ENCODE data around the gene POP7. TPM values are rescaled to one million over a fixed set of nuclear protein-coding genes. Genes with fewer than 3 reads are reported as not detected.

The POP7 gene
- total RNA-seq, 2 experiments from 2014 or later = 47.2 to 94.3 TPM

GRCh38 chr7:100708395-100708794 lies 2.5 kb downstream of the POP7 start:
- H3K9me2 ChIP-seq (ENCODE audit: insufficient read depth, low read length) = no peaks in the 10 kb centered on the region
- BruUV-seq (replicated peaks) = no TSS peak
- H3K4me1 ChIP-seq (ENCODE audit: insufficient read depth, low read length, poor library complexity, severe bottlenecking) = peaks cover 18% of the 10 kb centered on the region
- H3K9me3 ChIP-seq (ENCODE audit: low read length) = no peaks in the 10 kb centered on the region
- TF ChIP-seq EZH2phosphoT487 (IDR thresholded peaks at IDR 0.05; ENCODE audit: borderline replicate concordance, low read depth, low read length) = no peak
- no peak for TF ChIP-seq CTCF (conservative IDR thresholded peaks at IDR 0.05; ENCODE audit: low read length)
- H3K79me2 ChIP-seq (ENCODE audit: insufficient read depth, low read depth, low read length) = peaks cover 25% of the 10 kb centered on the region
- 0 out of 2 replicates have a peak, but pooled peaks cover 6% of the 10 kb centered on the region for H4K20me1 ChIP-seq (ENCODE audit: insufficient read depth, low read length)
- no peak overlapping the region for H3K4me2 ChIP-seq (ENCODE audit: low read length)
- CTCF ChIA-PET (ENCODE audit: unreplicated experiment) = no interaction called here
- POLR2A ChIA-PET = interaction anchor here (0.6 to 1.3 kb wide), 2 partner anchors 96 to 1247 kb away, joined by 3 read pairs; partner anchors contain the start of gene MOSPD3
- H3K36me3 ChIP-seq (ENCODE audit: insufficient read depth, low read length) = peaks cover 28% of the 10 kb centered on the region
- DNase-seq (ENCODE audit: low spot score) = no peak
- H3K4me3 ChIP-seq (ENCODE audit: low read depth, low read length, poor library complexity, severe bottlenecking) = no peak overlapping the region
- no peak overlapping the region for H2AFZ ChIP-seq (ENCODE audit: low read length)
- intact Hi-C loops (cut with micrococcal nuclease; ENCODE audit: unreplicated experiment) = loop anchor here (5.0 kb wide), 1 partner anchor 89 kb away; no protein-coding TSS in a partner anchor
- no peak overlapping the region for H3K27ac ChIP-seq (ENCODE audit: low read depth, low read length, poor library complexity, severe bottlenecking)

GRCh38 chr7:100710452-100710851 lies 4.5 kb downstream of the POP7 start:
- POLR2A ChIA-PET = interaction anchor here (0.6 to 0.7 kb wide), 2 partner anchors 90 to 227 kb away, joined by 3 read pairs; partner anchors contain the start of gene NYAP1
- CTCF ChIA-PET (ENCODE audit: unreplicated experiment) = no interaction called here
- intact Hi-C loops (cut with micrococcal nuclease; ENCODE audit: unreplicated experiment) = no loop called here
- Histone ChIP-seq H2AFZ (ENCODE audit: low read length) (no peak overlapping the region), H3K36me3 (ENCODE audit: insufficient read depth, low read length) (peaks cover 28% of the 10 kb centered on the region), H3K4me1 (ENCODE audit: insufficient read depth, low read length, poor library complexity, severe bottlenecking) (peaks cover 12% of the 10 kb centered on the region), H3K27ac (ENCODE audit: low read depth, low read length, poor library complexity, severe bottlenecking) (no peak overlapping the region), H4K20me1 (ENCODE audit: insufficient read depth, low read length) (0 out of 2 replicates have a peak, but pooled peaks cover 6% of the 10 kb centered on the region), H3K4me2 (ENCODE audit: low read length) (no peak overlapping the region), H3K79me2 (ENCODE audit: insufficient read depth, low read depth, low read length) (peaks cover 25% of the 10 kb centered on the region), H3K9me3 (ENCODE audit: low read length) (no peaks in the 10 kb centered on the region), H3K4me3 (ENCODE audit: low read depth, low read length, poor library complexity, severe bottlenecking) (no peak overlapping the region), H3K9me2 (ENCODE audit: insufficient read depth, low read length) (no peaks in the 10 kb centered on the region)
- no peak for DNase-seq (ENCODE audit: low spot score)
- no TSS peak for BruUV-seq (replicated peaks)
- TF ChIP-seq CTCF (conservative IDR thresholded peaks at IDR 0.05; ENCODE audit: low read length) = no peak
- TF ChIP-seq EZH2phosphoT487 (IDR thresholded peaks at IDR 0.05; ENCODE audit: borderline replicate concordance, low read depth, low read length) = no peak

GRCh38 chr7:100711369-100711768 lies 5.4 kb downstream of the POP7 start:
- H3K4me2 ChIP-seq (ENCODE audit: low read length) = no peak overlapping the region
- TF ChIP-seq EZH2phosphoT487 (IDR thresholded peaks at IDR 0.05; ENCODE audit: borderline replicate concordance, low read depth, low read length) (no peak), CTCF (conservative IDR thresholded peaks at IDR 0.05; ENCODE audit: low read length) (no peak)
- CTCF ChIA-PET (ENCODE audit: unreplicated experiment) = no interaction called here
- H3K27ac ChIP-seq (ENCODE audit: low read depth, low read length, poor library complexity, severe bottlenecking) = no peak overlapping the region
- peaks cover 21% of the 10 kb centered on the region for H3K79me2 ChIP-seq (ENCODE audit: insufficient read depth, low read depth, low read length)
- peaks cover 12% of the 10 kb centered on the region for H3K4me1 ChIP-seq (ENCODE audit: insufficient read depth, low read length, poor library complexity, severe bottlenecking)
- H2AFZ ChIP-seq (ENCODE audit: low read length) = no peak overlapping the region
- 0 out of 2 replicates have a peak, but pooled peaks cover 6% of the 10 kb centered on the region for H4K20me1 ChIP-seq (ENCODE audit: insufficient read depth, low read length)
- no peaks in the 10 kb centered on the region for H3K9me2 ChIP-seq (ENCODE audit: insufficient read depth, low read length)
- POLR2A ChIA-PET = no interaction called here
- DNase-seq (ENCODE audit: low spot score) = no peak
- no TSS peak for BruUV-seq (replicated peaks)
- H3K4me3 ChIP-seq (ENCODE audit: low read depth, low read length, poor library complexity, severe bottlenecking) = no peak overlapping the region
- intact Hi-C loops (cut with micrococcal nuclease; ENCODE audit: unreplicated experiment) = no loop called here
- H3K36me3 ChIP-seq (ENCODE audit: insufficient read depth, low read length) = peaks cover 28% of the 10 kb centered on the region
- no peaks in the 10 kb centered on the region for H3K9me3 ChIP-seq (ENCODE audit: low read length)

Measured in OCI-LY7 (cell line).